Measurements from ENCODE around the gene ZIM2. TPM values are rescaled to one million over a fixed set of nuclear protein-coding genes. Genes with fewer than 3 reads are reported as not detected.
"Not testable (repeated sequence)": the region's sequence is repeated elsewhere in the genome, so short reads cannot be mapped to it uniquely, and the experiment has no call there.

The ZIM2 gene
- total RNA-seq: not detected

DNA sequence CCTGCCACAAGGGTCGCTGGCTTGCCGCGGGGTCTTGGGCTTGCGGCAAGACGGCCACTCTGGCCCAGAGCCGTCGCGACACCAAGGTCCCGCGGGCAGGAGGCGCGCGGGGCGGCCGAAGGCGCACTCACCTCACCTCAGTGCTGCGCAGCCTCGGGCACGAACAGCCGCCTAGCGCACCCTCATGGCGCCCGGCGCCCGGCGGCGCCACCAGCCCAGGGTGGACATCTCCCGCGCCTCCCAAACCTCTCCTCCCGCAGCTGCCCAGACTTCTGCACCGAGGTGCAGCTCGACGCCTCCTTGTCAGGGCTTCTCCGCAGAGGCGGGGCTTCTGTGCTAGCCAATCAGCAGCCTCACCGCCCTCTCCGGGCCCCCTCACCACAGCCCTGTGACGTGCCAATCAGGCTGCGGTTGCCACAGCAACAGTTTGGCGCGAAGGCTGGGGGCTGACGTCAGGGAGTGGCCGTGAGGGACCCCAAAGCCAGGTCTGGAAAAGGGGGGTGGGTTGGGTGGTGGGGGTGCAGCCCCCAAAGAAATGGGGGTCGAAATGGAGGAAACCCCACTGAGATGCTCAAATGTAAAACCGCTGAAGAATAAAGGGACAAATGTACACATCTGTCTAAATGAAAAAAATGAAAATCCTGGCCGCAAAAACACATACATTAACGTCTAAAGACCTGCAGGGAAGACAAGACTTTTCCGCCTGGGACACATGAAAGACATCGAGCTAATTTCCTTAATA is at the start of gene ZIM2, which contains the start of gene PEG3:
Gene ZIM2 (minus strand): TSS at position 276 of the 742 bp plus-strand sequence. CDS start 16,449 bp downstream, outside the sequence.
Gene PEG3 (minus strand): TSS at position 276 of the 742 bp plus-strand sequence. CDS start 16,071 bp downstream, outside the sequence.
- CTCF ChIA-PET: no interaction called here
- POLR2A ChIA-PET: no interaction called here

DNA sequence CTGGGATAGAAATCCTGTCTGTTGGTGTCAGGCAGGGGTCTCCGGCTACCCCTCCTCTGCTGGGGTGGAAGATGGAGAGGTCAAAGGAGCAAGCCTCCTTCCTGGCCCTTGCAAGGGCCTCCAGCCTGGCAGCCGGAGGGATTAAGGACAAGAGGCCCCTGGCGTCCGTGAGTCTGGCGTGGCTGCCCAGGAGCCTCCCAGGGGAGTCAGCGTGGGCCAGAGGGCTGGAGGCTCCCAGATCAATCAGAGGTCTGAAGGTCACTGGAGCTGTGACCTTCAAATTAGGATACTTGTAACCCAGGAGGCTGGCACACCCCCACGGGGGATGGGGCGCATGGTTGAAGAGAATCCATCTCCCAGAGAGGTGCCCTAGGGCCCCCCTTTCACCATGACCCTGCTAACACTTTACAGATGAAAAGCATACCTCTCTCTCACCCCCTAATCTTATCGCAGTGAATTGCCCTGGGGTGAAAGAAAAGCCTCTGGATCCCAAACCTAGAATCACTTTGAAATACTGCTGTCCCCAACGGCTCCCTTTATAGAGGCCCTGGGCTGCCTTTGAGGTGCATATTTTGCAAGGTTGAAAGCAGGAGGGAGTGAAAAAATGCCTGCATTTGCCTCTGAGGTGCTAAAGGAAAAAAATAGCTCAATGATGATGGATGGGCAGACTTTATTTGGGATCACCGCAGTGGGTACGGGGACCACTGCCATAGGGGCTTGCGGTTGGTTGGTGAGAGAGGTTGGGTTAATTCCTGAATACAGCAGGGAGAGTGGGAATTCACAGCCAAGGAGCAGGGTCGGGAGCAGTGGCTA is 44.9 kb upstream of the ZIM2 start:
- POLR2A ChIA-PET: no interaction called here
- CTCF ChIA-PET: no interaction called here

DNA sequence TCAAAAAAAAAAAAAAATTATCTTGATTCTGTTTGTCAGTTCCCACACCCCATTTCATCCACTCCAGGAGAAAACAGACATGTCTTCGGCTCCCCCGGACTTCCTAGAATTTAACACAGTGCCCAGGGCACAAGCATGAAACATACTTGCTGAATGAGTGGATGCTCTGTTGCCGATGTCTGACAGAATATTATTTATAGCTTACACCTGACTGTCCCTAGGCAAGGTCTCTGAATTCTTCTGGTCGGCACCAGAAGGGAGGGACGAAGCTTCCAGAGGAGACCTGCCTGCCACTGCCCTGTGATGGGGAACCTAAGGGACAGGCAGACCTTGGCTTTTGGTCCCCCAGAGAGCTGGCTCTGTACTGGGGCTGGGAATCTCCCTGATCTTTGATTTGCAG is 43.9 kb upstream of the ZIM2 start:
- POLR2A ChIA-PET: no interaction called here
- CTCF ChIA-PET: no interaction called here

DNA sequence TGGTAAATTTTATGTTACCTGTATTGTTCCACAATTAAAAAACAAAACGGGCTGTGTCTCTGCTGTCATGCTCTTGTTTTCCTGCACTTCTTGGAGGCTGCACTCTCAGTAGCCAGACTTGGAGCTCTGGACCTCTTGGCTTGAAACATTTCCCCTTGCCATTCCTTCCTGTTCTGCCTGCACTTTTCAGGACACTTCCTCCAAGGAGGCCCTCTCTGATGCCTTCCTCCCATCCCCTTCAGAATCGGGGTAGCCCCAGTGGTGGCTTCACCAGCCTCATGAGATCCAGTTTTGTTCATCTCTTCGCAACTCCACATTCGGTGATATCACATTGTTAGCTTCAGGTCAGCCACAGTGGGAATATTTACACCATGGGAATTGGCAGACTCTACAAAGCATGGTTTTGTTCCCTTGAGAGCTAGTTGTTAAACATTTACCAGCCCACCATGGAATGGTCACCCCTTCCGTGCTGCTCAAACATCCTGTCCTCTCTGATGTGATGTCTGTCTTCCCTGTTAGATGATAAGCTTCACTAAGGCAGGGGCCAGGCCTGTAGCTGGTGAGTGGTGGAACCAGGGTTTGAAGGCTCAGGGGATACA is 40.2 kb upstream of the ZIM2 start:
- ChIA-PET CTCF (no interaction called here), POLR2A (no interaction called here)

DNA sequence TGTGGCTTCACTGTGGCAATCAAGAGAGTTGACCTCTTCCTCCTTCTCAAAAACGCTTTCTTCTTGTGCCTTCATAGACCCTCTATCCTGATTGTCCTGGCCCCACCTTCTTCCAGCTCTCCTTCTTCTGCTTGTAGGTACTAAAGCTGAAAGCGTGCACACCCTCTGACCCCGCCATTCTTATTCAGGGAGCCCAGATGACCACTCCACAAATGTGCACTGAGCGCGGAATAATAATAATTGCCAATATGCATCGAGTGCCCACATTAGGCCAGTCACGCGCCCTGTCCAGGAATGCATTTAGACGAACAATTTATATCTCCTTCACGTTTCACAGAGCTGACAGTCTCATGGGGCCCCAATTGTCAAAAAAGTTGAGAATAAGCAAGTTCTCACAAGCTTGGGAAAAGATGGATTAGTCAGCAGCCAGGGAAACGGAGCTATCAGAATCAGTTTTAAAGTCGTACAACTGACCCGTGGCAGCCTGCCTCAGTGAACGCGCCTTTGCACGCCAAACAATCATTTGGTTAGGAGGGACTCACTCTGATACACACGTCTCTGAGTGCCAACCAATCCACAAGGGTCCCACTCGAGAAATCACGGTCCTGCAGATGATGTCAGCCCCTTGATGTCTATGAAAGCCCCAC is 36.7 kb upstream of the ZIM2 start:
- POLR2A ChIA-PET: no interaction called here
- CTCF ChIA-PET: no interaction called here

DNA sequence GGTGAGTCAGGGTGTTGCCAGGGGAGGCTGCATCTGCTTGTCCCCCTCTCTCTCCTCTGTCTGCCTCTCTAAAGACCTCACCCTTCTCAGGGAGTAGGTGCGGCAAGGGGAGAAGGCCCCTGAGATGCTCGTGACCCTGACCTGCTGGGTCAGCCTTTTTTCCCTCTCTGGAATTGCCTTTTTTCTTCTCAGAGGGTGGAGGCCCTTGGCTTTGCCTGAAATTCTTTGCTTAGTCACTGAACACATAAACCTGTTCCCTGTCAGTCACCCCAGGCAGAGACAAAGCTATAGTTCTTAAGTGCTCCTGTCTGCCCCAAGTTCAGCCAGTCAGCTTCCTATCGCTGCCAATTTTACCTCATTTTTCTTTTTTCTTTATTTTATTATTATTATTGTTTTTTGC is 35.2 kb upstream of the ZIM2 start:
- POLR2A ChIA-PET: no interaction called here
- CTCF ChIA-PET: no interaction called here

DNA sequence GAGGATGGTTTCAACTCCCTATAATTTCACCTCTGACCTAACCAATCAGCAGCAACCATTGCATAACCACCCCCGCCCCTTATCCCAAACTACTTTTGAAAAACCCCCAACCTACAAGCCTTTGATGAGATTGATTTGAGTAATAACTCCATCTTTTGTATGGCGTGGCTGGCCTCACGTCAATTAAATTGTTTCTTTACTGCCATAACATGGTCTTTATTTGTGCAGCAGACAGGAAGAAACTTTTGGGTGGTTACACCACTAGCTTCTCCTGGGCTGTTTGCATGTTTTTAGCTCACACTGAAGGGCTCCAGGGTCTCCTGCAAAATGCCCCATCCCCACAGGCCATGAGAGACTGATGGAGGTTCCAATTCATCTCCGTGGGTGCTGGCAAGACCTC is 34.0 kb upstream of the ZIM2 start:
- ChIA-PET CTCF (no interaction called here), POLR2A (no interaction called here)

DNA sequence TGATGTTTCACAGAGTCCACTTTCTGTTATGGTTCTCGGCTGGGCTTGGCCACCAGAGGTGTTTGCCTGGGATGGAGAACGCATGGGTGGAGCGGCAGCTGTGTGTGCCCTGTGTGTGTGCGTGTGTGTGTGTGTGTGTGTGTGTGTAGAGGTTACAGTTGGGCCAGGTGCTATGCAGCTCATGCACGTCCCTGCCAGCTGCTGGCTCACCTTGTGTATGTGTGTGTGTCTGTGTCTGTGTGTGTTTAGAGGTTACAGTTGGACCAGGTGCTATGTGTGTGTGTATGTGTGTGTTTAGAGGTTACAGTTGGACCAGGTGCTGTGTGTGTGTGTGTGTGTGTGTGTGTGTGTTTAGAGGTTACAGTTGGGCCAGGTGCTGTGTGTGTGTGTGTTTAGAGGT is 33.0 kb upstream of the ZIM2 start:
- CTCF ChIA-PET: interaction anchor here (0.7 kb wide), 1 partner anchor 63 kb away, joined by 3 read pairs; no protein-coding TSS in a partner anchor
- POLR2A ChIA-PET: no interaction called here

DNA sequence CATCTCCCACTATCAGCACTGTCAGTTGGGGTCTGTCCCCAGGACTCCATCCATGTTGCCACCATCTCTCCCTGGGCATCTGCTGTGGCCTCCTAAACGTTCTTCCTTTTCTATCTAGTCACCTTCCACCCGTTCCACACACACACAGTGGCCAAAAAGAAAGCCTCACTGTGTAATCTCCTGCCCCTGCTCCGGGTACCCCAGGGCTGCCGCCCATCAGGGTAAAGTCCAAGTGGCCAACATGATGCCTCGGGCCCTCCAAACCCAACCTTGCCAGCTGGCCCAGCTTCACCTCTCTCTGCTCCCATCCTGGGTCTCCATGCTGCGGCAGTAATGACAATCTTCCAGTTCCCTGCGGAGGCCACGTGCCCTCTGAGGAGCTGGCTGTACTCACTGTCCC is 29.4 kb upstream of the ZIM2 start:
- ChIA-PET POLR2A (no interaction called here), CTCF (no interaction called here)

DNA sequence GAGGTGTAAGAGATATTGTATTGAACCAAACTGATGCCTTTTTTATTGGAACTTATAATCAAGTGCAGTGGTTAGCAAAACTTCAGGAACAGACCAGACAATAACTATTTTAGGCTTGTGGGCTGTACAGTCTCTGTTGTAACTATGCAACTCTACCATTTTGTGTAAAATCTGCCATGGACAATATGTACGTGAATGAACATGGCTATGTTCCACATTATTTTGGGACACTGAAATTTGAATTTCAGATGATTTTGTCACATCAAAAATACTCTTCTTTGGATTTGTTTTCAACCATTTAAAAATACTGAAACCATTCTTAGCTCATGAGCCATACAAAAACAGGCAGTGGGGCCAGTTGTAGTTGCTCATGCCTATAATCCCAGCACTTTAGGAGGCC is 27.9 kb upstream of the ZIM2 start:
- CTCF ChIA-PET: no interaction called here
- POLR2A ChIA-PET: no interaction called here

DNA sequence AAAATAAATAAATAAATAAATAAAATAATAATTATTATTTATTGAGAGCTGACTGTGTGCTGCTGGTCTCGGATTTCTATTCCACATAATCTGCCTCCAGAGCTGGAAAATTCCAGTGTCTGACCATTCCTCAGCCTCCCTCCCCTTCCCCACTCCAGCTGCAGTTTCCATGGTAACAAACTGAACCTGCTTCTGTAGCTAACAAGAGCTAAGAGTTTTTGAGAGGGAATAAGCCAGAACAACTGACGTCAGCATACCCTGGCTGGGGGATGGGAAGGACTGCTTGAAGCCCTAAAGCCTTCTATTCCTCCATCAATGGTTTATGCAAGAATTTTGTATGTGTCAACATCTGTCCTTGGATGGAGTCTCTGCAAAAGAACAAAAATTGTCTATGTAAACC is 26.0 kb upstream of the ZIM2 start:
- CTCF ChIA-PET: no interaction called here

DNA sequence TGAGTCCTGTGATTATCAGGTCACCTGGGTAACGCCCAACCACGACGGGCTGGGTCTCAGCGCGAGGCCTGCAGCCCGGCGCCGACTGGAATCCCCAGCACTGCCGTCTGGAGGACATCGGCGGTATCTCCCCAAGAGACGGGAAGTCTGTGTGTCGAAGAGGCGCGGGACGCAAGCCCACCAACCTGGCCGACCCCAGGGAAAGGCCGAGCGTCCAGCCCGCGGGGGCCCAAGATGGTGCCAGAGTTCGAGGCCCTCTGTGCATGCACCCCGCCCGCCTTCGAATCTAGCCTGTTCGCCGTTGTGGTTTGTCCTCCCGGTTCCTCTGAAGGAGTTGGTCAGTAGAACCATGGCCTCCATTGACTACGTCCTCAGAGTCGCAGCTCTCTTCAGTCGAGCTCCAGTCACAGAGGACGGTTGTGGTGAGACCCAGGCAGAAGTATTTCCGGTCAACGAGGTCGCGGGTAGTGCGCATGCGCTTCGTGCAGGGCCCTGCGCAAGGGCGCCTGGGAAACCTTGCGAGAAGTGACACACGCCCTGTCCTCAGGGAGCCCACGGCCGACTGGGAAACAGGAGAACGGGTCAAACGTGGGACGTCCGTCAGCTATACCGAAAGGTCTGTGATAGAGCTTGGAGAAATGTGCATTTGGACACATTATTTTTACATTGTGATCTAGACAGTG is 24.1 kb upstream of the ZIM2 start:
- CTCF ChIA-PET: no interaction called here
- POLR2A ChIA-PET: no interaction called here

More for the DNA sequence above, 26.0 kb upstream of the ZIM2 start:
- POLR2A ChIA-PET: no interaction called here

DNA sequence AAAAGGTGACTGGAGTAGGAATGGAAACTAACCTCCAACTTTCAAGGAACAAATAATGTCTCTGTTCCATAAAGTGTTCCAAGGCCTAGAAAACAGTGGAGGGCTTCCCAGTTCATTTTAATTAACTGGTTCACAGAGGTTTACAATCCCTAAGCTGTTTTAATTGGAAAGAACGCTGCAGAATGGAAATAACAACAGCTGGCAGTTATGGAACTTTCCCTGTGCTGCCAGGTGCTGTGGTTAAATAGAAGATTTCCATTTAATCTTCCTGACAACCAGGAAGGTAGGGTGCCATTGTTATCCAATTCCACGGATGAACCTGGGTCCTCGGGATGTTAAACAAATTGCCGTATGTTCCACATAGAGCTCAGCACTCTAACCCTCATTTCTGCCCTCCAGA is 22.2 kb upstream of the ZIM2 start:
- ChIA-PET CTCF (no interaction called here), POLR2A (no interaction called here)

DNA sequence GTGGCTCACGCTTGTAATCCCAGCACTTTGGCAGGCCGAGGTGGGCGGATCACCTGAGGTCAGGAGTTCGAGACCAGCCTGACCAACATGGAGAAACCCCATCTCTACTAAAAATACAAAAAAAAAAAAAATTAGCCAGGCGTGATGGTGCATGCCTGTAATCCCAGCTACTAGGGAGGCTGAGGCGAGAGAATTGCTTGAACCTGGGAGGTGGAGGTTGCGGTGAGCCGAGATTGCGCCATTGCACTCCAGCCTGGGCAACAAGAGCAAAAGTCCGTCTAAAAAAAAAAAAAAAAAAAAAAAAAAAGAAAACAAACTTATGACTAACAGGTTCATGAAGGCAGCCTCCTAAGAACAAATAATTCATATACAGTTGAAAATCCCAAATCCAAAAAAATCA is 19.9 kb upstream of the ZIM2 start:
- POLR2A ChIA-PET, CTCF ChIA-PET: not testable (repeated sequence)

DNA sequence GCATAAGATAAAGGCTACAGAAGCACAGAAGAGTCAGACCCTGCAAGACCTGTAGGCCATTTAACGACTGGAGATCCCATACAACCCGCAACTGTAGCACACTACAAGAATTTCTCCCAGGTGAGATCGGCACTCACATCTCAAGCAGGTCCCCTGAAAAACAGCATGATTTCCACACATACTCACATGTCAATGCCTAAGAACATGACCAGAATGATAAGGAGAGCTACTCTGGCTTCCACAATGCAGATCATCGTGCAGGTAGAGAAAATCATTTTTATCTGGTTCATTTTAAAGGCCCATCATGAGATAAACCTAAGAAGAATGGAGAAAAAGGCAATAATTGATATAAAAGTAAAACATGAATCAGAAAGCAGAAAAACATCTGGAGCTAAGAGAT is 17.5 kb upstream of the ZIM2 start:
- ChIA-PET POLR2A (no interaction called here), CTCF (no interaction called here)

DNA sequence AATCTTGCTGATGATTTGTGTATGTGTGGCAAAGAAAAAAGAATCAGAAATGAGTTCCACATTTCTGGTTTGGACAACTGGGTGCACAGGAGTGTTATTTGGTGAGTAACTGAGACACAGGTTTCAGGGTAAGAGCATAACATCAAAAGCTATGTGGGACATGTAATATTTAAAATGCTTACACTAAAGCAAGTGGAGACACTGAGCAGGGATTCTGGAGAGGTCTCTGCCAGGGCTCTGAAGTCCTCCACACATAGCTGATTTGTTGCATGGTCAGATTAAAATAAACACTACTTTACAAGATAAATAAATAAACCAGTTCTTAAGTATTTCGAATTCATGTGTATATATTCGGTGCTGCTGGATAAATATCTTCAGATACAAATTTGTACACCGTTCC is 16.3 kb upstream of the ZIM2 start:
- CTCF ChIA-PET: no interaction called here
- POLR2A ChIA-PET: no interaction called here

DNA sequence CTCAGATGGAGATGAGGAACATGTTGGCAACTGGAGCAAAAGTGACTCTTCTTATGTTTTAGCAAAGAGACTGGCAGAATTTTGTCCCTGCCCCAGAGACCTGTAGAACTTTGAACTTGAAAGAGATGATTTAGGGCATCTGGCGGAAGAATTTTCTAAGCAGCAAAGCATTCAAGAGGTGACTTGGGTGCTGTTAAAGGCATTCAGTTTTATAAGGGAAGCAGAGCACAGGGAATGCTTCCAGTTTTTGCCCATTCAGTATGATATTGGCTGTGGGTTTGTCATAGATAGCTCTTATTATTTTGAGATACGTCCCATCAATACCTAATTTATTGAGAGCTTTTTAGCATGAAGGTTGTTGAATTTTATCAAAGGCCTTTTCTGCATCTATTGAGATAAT is 11.8 kb upstream of the ZIM2 start:
- POLR2A ChIA-PET, CTCF ChIA-PET: not testable (repeated sequence)

DNA sequence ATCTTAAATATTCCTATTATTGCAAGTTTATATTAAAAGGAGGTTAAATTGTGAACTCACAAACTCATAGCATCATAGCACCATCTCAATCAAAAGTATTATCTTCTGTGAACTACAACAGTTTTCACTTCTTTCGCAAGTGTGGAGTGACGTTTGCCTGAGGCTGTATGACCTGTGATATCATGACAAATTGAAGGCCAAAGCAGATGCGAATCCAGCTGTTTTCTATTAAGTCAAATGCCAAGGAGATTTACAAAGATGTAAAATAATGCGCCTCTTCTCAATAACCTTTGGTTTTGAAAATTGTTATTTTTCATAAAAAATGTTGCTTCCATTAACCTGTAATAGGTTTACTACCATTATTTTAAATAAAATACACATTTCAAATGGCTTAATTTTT is 7.6 kb upstream of the ZIM2 start:
- ChIA-PET CTCF (no interaction called here), POLR2A (no interaction called here)

DNA sequence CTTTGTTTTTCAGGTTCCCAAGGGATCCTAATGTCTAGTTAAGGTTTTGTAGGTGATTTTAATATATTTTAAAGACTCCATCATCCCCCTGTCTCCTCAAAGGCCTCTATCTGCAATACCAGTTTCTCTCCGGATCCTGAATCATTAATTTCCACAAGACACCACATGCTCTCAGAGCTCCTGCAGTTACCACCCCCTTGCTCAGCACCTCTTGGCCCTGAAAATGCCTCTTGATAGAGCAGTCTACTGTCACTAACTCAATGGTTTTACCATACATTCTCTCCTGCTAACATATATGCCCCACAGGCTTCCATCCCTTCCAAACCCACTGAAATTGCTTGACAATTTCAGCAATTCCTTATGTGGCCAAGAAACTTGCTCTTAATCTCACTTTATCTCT is 1.9 kb upstream of the ZIM2 start:
- ChIA-PET POLR2A (no interaction called here), CTCF (no interaction called here)

DNA sequence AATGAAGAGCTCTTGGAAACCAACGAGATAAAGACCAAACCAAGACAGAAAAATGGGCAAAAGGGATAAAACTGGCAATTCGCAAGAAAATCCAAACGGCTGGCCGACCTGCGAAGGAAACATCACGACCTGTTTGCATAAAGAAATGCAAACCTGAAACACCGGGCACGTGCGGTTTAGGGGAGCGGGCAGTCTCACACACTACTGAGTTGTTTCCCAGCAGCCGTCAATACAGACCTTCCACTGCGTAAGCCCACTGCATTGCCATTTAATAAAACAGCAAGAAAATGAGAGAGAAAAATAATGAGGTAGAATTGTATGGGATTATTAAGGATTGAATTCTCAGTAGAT is 642 bp upstream of the ZIM2 start:
- ChIA-PET CTCF (no interaction called here), POLR2A (no interaction called here)

Data from activated CD8-positive, alpha-beta memory T cell treated with anti-CD3 and anti-CD28 coated beads for 36 hours (primary cell).